Skeletal muscle tissue (tissue), 4 donors: ENCODE data around the gene DNAJC15. TPM values are rescaled to one million over a fixed set of nuclear protein-coding genes. Genes with fewer than 3 reads are reported as not detected.

Experiments used
- H3K27ac ChIP-seq: one replicate; pipeline ENCODE4 v1.7.0; 2013; ENCODE audit warnings: mild to moderate bottlenecking, low read depth, low read length, inconsistent platforms
- H3K27me3 ChIP-seq, 3 donors: one replicate each; pipeline ENCODE4 v1.7.0; 2013; ENCODE audit warnings: low read length in 3 of 3; ENCODE audit not compliant: control insufficient read depth in 3 of 3, insufficient read depth in 3 of 3
- H3K36me3 ChIP-seq, 3 donors: one replicate each; pipeline ENCODE4 v1.7.0; 2013; ENCODE audit warnings: low read length in 3 of 3; ENCODE audit not compliant: control insufficient read depth in 3 of 3, insufficient read depth in 3 of 3
- H3K4me1 ChIP-seq, 3 donors: one replicate each; pipeline ENCODE4 v1.7.0; 2013; ENCODE audit warnings: low read length in 3 of 3, mild to moderate bottlenecking in 3 of 3; ENCODE audit not compliant: control insufficient read depth in 3 of 3, insufficient read depth in 3 of 3
- H3K4me3 ChIP-seq, 3 donors: one replicate each; pipeline ENCODE4 v1.7.0; 2013; ENCODE audit warnings: low read length in 3 of 3
- H3K9ac ChIP-seq, 3 donors: one replicate each; pipeline ENCODE4 v1.7.0; 2013; ENCODE audit warnings: low read length in 3 of 3, mild to moderate bottlenecking in 3 of 3, moderate library complexity in 2 of 3, low read depth in 1 of 3
- H3K9me3 ChIP-seq, 3 donors: one replicate each; pipeline ENCODE4 v1.7.0; 2013; ENCODE audit warnings: low read length in 3 of 3; ENCODE audit not compliant: control insufficient read depth in 3 of 3
- total RNA-seq: library from RNA; depleted of rRNA; stranded (reverse); fragments of >200 nt; gene quantifications from one replicate; pipeline ENCODE4 v1.2.3, GENCODE V29; 2014
- donor health status: Osteomylitis.

The DNAJC15 gene
- total RNA-seq, 1 donor from 2014 or later, result 7.3 TPM

DNA sequence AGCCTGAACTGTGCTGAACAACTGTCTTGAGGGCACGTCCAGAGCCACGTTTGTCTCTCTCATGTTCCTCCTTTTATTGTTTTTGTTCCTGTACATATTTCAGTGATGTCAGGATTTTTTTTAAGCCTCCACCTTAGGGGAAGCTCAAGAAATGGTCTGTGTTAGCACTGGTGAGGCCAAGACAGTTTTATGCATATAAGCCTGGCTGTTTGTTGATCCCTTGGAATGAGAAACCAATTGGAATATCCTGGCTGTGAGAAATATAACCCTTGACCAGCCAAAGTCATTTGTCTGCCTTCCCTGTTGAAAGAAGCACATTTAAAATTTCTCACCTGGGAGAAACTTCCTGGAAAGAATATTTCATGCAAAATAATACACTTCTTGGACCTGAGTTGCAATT lies 115.8 kb downstream of the DNAJC15 start:
- Histone ChIP-seq H3K9me3 (no peaks in the 10 kb centered on the region), H3K9ac (no peak overlapping the region), H3K4me1 (no peaks in the 10 kb centered on the region), H3K27ac (no peak overlapping the region), H3K27me3 (peaks cover 0 to 4% (median 3%) of the 10 kb centered on the region in 3 donors), H3K4me3 (no peak overlapping the region), H3K36me3 (no peaks in the 10 kb centered on the region)

DNA sequence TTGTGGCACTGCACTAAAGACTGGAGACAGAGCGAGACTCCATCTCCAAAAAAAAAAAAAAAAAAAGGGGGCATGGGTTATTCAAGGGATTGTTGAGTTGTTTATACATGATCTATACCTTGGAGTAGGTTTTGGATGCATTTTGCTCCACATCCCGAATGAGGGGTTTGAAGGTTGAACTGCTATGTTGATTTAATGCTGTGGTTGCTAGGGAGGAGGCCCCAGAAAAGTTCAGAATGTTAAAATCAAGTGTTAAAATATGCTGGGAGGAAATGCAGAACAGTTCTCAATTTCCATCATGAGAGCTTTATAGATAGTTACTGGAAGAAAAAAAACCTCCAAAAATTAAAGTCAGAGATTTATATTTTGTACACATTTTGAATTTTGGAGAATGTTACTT lies 116.5 kb downstream of the DNAJC15 start:
- Histone ChIP-seq H3K4me1 (no peaks in the 10 kb centered on the region), H3K27me3 (peaks cover 0 to 4% (median 3%) of the 10 kb centered on the region in 3 donors), H3K4me3 (no peak overlapping the region), H3K9me3 (no peaks in the 10 kb centered on the region), H3K27ac (no peak overlapping the region), H3K9ac (no peak overlapping the region), H3K36me3 (no peaks in the 10 kb centered on the region)

DNA sequence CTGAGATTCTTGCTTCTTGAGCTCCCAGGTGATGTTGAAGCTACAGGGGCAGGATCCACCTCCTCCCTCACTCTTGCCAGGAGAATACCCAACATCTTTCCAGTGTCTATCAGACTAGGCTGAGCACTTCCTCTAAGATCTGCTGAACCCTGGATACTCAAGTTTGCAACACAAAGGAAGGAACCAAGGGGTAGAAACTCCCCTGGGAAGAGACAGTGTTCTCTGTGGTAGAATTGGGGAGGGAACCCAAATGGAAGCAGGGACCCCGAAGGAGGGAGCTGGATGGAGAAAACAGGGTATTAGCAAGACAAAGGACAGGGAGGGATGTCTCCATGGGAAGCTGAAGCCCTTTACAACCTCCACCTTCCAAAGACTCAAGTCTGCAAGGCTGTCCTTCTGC lies 117.6 kb downstream of the DNAJC15 start:
- Histone ChIP-seq H3K9me3 (no peaks in the 10 kb centered on the region), H3K4me1 (no peaks in the 10 kb centered on the region), H3K27ac (no peak overlapping the region), H3K9ac (no peak overlapping the region), H3K36me3 (no peaks in the 10 kb centered on the region), H3K27me3 (peaks cover 0 to 3% (median 0%) of the 10 kb centered on the region in 3 donors), H3K4me3 (no peak overlapping the region)

DNA sequence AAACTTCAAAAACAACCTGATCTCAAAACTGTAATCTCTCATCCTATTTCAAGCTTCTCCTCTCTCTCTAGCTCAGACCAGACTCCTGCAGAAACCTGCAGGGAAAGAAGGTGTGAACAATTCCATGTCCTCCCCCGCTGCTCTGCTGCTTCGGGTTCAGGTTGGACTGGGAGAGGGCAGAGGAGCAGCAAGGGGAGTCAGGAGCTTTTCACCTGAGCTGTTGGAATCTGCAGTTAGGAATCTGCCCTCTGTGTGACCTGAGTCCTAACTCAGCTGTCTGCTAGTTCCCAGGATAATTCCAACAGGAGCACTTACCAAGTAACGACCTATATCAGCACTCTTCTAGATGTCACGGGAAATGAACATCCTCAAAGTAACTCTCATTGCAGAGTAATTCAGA lies 118.3 kb downstream of the DNAJC15 start:
- Histone ChIP-seq H3K27me3 (peaks cover 0 to 3% (median 0%) of the 10 kb centered on the region in 3 donors), H3K4me3 (no peak overlapping the region), H3K36me3 (no peaks in the 10 kb centered on the region), H3K9ac (no peak overlapping the region), H3K4me1 (no peaks in the 10 kb centered on the region), H3K27ac (no peak overlapping the region), H3K9me3 (no peaks in the 10 kb centered on the region)

DNA sequence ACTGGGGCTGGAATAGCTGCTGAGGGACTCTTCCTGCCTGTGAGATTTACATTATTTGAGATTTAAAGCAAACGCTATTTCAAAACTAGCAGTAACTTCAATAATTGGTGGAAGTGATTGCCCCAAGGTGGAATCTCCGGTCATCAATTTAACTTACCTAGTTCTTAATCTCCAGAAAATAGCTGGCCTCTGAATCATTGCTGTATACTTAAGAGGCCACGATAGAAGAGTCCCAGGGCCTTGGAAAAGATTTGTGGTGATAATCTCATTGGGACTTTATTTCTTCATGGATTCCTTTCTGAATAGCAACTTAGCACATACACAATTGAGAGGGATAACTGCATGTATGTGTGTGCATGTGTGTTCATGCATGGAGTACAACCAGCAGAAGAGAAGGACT lies 120.2 kb downstream of the DNAJC15 start:
- Histone ChIP-seq H3K4me3 (no peak overlapping the region), H3K9ac (no peak overlapping the region), H3K27ac (no peak overlapping the region), H3K9me3 (no peaks in the 10 kb centered on the region), H3K27me3 (no peaks in the 10 kb centered on the region), H3K4me1 (no peaks in the 10 kb centered on the region), H3K36me3 (no peaks in the 10 kb centered on the region)

DNA sequence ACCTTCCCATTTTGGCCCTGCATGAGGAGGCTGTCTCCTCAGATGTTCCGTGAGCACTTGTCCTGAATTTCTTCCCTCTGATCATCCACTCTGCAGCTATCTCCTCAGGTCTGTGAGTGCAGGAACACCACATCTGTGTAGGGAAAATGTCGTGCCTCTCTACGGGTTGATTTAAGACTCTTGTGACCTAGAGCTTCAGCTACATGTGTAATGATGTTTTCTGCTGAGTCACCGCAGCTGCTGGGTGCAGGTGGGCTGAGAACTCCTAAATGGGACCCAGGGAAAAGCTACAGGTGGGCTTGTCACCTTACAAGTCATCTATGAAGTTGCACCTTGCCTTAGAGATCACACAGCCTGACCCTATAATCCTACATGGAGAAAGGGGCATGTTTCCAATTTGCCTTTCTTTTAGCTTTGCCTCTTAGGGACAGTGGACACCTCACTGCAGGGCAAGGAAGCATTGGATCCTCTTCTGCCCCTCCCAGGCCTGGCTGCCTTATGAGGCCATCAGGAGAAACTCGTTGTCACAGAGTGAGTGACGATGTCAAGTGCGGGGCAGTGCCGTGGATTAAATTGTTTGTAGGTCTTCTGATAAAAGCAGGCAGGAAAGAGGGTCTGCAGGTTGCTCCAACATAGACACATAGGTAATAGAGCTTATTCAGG lies 122.3 kb downstream of the DNAJC15 start:
- peaks cover 0 to 3% (median 0%) of the 10 kb centered on the region in 3 donors for H3K27me3 ChIP-seq
- no peaks in the 10 kb centered on the region for H3K4me1 ChIP-seq
- no peaks in the 10 kb centered on the region for H3K36me3 ChIP-seq
- no peaks in the 10 kb centered on the region for H3K9me3 ChIP-seq
- no peak overlapping the region for H3K4me3 ChIP-seq
- H3K27ac ChIP-seq, result no peak overlapping the region
- H3K9ac ChIP-seq, result no peak overlapping the region

DNA sequence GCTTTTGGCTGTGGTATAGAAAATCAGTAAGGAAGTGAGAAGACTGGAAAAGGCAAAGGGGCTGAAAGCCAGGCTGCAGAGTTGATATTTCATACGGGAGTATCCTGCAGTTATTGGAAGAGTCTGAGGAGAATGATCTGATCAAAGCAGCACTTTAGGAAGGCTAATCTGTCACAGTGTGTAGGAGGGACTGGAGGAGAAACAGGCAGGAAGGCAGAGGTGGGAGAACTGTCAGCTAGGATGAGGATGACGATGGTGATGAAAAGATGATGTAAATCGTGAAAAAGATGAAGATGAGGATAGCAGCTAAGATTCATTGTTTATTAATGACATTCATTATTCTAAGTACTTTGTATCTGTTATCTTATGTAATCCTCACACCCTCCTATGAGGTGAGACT lies 123.0 kb downstream of the DNAJC15 start:
- H3K9ac ChIP-seq, result no peak overlapping the region
- H3K4me3 ChIP-seq, result no peak overlapping the region
- H3K27ac ChIP-seq, result no peak overlapping the region
- peaks cover 0 to 3% (median 0%) of the 10 kb centered on the region in 3 donors for H3K27me3 ChIP-seq
- no peaks in the 10 kb centered on the region for H3K36me3 ChIP-seq
- no peaks in the 10 kb centered on the region for H3K9me3 ChIP-seq
- H3K4me1 ChIP-seq, result no peaks in the 10 kb centered on the region

DNA sequence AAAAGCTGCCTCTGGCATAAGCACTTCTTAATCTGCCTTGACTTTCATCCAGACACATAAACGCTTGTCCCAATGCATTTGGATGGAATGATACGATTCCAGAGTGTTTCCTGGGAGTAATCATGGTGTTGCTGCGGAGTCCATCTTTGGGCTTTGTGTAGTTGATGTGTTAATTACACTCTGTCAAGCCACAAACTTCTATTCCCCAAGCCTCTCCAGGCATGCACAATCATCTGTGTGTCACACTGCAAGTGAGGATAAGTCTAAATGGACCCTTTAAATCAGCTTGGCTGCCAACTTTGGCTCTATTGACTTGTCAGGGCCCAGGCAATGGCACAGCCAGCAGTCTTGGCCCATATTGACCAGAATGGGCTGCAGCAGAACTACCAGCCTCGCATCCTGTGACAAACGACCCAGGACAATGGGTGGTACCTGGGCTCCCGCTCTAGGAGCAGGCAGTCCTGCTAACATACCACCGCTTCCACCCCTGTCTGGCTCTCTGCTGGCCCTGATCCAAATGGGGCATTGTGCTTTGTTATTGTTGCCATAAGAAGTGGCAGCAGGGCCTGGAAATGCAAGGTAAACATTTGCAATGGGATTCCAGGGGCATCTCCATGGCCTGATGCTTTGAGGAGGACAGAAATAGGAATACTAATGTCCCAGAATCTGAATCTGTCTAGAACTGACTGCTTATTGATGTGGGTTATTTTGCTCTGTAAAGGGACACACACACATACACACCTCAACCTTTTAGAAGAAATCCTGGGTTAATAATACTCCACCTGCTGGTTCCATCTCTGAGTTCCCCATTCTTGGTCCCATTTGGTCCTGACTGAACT lies 127.2 kb downstream of the DNAJC15 start:
- Histone ChIP-seq H3K4me3 (no peak overlapping the region), H3K27ac (no peak overlapping the region), H3K27me3 (peaks cover 0 to 3% (median 0%) of the 10 kb centered on the region in 3 donors), H3K36me3 (no peaks in the 10 kb centered on the region), H3K9me3 (no peaks in the 10 kb centered on the region), H3K9ac (no peak overlapping the region), H3K4me1 (no peaks in the 10 kb centered on the region)

DNA sequence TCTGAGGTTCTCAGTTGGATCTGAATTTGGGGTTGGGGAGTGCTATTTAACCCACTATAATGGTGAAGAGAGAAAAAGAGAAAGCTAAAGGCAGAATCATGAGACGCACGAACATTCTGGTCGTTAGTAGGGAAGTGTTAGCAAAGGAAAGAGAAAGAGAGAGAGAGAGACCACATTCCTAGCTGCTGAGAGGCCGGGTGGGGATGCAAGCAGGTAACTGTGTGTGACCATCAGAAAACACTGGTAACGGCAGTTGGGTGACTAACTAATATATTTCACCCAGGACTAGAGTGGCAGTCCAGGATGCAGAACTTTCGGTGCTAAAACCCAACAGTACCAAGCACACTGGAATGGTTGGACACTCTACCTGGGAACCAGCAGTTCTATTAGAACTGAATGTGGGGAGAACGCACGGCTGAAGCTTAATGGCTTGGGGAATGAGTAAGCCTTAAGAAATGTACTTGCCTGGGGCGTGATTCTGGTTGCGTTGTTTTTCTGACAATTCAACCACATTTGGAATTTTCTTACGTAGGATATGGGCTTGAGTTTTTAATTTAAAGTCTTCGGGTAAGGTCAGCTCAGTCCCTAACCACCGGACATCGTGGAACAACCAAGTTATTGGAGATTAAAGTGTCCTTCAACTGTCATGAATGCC lies 130.2 kb downstream of the DNAJC15 start:
- H3K9me3 ChIP-seq, result no peaks in the 10 kb centered on the region
- H3K4me1 ChIP-seq, result no peaks in the 10 kb centered on the region
- H3K36me3 ChIP-seq, result no peaks in the 10 kb centered on the region
- no peak overlapping the region for H3K9ac ChIP-seq
- H3K27ac ChIP-seq, result no peak overlapping the region
- no peak overlapping the region for H3K4me3 ChIP-seq
- H3K27me3 ChIP-seq, result peaks cover 0 to 3% (median 0%) of the 10 kb centered on the region in 3 donors

DNA sequence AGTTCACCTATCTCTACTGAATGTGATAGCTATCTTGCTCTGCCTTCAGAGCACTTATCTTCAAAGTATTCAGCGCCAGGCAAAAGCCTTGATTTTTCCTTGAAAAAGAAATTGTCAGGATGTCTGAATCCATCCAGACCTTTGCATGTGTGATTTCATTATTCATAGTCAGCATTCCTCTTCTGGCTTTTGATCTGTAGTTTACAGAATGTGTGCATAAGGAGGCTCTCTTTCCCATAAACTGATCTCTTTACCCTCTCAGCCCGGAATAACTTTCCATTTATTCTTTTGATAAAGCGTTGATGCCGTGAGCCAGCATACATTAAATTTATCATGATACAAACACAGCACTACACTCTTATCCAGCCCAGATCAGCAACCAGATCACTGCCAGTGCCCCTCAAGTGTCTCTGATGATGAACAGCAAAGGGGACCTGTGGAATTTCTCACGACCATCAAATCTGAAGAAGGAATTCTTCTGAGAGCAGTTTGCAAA lies 130.8 kb downstream of the DNAJC15 start:
- no peak overlapping the region for H3K9ac ChIP-seq
- H3K27me3 ChIP-seq, result no peaks in the 10 kb centered on the region
- no peak overlapping the region for H3K4me3 ChIP-seq
- no peaks in the 10 kb centered on the region for H3K9me3 ChIP-seq
- no peaks in the 10 kb centered on the region for H3K4me1 ChIP-seq
- H3K27ac ChIP-seq, result no peak overlapping the region
- H3K36me3 ChIP-seq, result no peaks in the 10 kb centered on the region
